Measurements from ENCODE around the gene EYS. TPM values are rescaled to one million over a fixed set of nuclear protein-coding genes. Genes with fewer than 3 reads are reported as not detected.

Gene EYS
- total and polyA plus RNA-seq, 4 donors: 0.08 to 0.63 (median 0.36) TPM

DNA sequence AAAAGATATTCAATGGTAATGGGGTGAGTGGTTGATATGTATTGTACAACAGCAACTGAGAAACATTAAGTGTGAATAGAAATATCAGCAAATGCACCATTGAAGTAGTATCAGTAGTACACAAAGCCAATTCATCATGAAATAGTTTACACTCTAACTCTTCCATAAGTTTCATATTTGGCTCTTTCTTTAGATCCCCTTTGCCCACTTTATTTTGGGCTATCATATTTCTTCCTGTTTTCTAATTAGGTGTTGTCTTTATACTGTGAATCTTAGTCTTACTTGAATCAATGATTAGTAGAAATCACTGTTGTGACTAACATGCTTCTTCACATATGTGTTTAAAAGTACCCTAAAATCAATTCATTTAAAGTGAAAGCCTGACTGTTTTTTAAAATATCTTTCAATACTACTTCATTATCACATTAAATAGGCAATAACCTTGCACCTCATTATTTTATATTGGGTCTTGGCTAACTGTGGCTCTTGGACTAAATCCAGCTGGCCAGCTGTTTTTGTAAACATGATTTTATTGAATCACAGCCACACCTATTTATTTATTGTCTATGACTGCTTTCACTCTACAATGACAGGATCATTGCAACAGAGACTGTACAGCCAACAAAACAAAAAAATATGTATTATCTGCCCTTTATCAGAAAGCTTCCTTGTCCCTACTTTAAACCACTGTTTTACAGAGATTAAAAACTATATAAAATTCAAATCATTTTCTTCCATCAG, 38.9 kb downstream of the EYS start (continued):
- TF ChIP-seq FOXA1 (IDR thresholded peaks at IDR 0.05): no peak
- no peak for TF ChIP-seq SP1 (IDR thresholded peaks at IDR 0.05)
- TF ChIP-seq RXRA (IDR thresholded peaks at IDR 0.05): no peak
- TF ChIP-seq GABPA (IDR thresholded peaks at IDR 0.05 in 1 of 2, conservative IDR thresholded peaks at IDR 0.05 in 1 of 2): no peak
- TF ChIP-seq, protein P1, sequence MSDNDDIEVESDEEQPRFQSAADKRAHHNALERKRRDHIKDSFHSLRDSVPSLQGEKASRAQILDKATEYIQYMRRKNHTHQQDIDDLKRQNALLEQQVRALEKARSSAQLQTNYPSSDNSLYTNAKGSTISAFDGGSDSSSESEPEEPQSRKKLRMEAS (IDR thresholded peaks at IDR 0.05): no peak

DNA sequence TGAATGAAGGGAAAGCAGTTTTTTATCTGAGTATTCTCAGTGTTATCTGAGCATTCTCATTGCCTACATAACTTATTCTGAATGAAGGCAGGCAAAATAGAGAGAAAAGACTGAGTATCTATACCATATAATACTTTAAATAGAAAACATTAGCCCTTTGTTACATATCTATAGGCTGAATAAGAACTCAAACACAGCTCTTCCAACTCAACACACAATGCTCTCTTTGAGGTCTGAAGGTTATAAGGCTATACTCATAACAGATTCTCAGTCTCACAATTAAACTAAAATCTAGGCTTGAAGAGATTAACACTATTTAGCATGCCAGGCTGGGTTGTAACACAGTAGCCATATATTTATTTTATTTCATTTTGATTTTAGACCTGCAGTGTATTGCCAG, 56.9 kb downstream of the EYS start:
- TF ChIP-seq GABPA (IDR thresholded peaks at IDR 0.05 in 1 of 2, conservative IDR thresholded peaks at IDR 0.05 in 1 of 2) (no peak), HNF4G (IDR thresholded peaks at IDR 0.05) (no peak), RXRA (IDR thresholded peaks at IDR 0.05) (no peak)
- Histone ChIP-seq H3K9ac (ENCODE audit: low read depth in 1 of 2, low read length in 2 of 2) (no peak overlapping the region), H3K4me1 (ENCODE audit: control insufficient read depth in 4 of 4, insufficient read depth in 4 of 4, low read length in 3 of 4) (no peaks in the 10 kb centered on the region), H3K36me3 (ENCODE audit: control insufficient read depth in 4 of 4, insufficient read depth in 3 of 4, low read depth in 1 of 4, low read length in 3 of 4) (no peaks in the 10 kb centered on the region), H3K27me3 (ENCODE audit: control insufficient read depth in 4 of 4, insufficient read depth in 4 of 4, low read length in 3 of 4) (no peaks in the 10 kb centered on the region), H3K4me3 (ENCODE audit: low read depth in 1 of 3, low read length in 3 of 3) (no peak overlapping the region), H3K27ac (ENCODE audit: low read depth in 1 of 2, low read length in 2 of 2) (no peak overlapping the region), H3K9me3 (ENCODE audit: control insufficient read depth in 4 of 4, low read length in 3 of 4) (no peaks in the 10 kb centered on the region)
- DNase-seq (ENCODE audit: low spot score): no peak

DNA sequence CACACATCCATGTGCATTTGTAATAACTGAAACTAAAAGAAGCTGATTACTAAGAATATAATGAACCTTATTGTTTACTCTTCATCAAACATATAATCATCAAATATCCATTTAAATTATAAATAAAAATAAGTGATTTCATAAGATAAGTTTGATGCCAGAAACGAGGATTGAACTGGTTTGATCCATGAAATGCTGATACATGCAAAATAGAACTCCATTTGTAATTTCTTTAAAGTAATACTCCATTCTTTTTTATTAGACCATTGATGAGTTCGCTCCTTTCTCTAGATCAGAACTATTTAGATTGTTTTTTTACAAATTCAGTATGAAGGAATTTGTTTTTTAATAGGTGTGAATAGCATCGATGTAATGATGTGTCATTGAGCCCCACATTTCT, 57.6 kb downstream of the EYS start:
- Histone ChIP-seq H3K9me3 (ENCODE audit: control insufficient read depth in 4 of 4, low read length in 3 of 4) (no peaks in the 10 kb centered on the region), H3K27me3 (ENCODE audit: control insufficient read depth in 4 of 4, insufficient read depth in 4 of 4, low read length in 3 of 4) (no peaks in the 10 kb centered on the region), H3K4me1 (ENCODE audit: control insufficient read depth in 4 of 4, insufficient read depth in 4 of 4, low read length in 3 of 4) (no peaks in the 10 kb centered on the region), H3K27ac (ENCODE audit: low read depth in 1 of 2, low read length in 2 of 2) (no peak overlapping the region), H3K36me3 (ENCODE audit: control insufficient read depth in 4 of 4, insufficient read depth in 3 of 4, low read depth in 1 of 4, low read length in 3 of 4) (no peaks in the 10 kb centered on the region), H3K4me3 (ENCODE audit: low read depth in 1 of 3, low read length in 3 of 3) (no peak overlapping the region), H3K9ac (ENCODE audit: low read depth in 1 of 2, low read length in 2 of 2) (no peak overlapping the region)
- TF ChIP-seq NR2F2 (IDR thresholded peaks at IDR 0.05) (no peak), RAD21 (IDR thresholded peaks at IDR 0.05) (no peak), HNF4G (IDR thresholded peaks at IDR 0.05) (no peak), SP1 (IDR thresholded peaks at IDR 0.05) (no peak), YY1 (IDR thresholded peaks at IDR 0.05) (no peak), RXRA (IDR thresholded peaks at IDR 0.05) (no peak), EGR1 (IDR thresholded peaks at IDR 0.05; ENCODE audit: low read depth in 2 of 2) (no peak), TAF1 (conservative IDR thresholded peaks at IDR 0.05) (no peak), GABPA (IDR thresholded peaks at IDR 0.05 in 1 of 2, conservative IDR thresholded peaks at IDR 0.05 in 1 of 2) (no peak), FOXA1 (IDR thresholded peaks at IDR 0.05) (no peak), FOXA2 (IDR thresholded peaks at IDR 0.05) (no peak), JUND (IDR thresholded peaks at IDR 0.05) (no peak), HNF4A (conservative IDR thresholded peaks at IDR 0.05) (no peak)
- TF ChIP-seq, protein P1 (IDR thresholded peaks at IDR 0.05): no peak
- TF ChIP-seq, protein P2, sequence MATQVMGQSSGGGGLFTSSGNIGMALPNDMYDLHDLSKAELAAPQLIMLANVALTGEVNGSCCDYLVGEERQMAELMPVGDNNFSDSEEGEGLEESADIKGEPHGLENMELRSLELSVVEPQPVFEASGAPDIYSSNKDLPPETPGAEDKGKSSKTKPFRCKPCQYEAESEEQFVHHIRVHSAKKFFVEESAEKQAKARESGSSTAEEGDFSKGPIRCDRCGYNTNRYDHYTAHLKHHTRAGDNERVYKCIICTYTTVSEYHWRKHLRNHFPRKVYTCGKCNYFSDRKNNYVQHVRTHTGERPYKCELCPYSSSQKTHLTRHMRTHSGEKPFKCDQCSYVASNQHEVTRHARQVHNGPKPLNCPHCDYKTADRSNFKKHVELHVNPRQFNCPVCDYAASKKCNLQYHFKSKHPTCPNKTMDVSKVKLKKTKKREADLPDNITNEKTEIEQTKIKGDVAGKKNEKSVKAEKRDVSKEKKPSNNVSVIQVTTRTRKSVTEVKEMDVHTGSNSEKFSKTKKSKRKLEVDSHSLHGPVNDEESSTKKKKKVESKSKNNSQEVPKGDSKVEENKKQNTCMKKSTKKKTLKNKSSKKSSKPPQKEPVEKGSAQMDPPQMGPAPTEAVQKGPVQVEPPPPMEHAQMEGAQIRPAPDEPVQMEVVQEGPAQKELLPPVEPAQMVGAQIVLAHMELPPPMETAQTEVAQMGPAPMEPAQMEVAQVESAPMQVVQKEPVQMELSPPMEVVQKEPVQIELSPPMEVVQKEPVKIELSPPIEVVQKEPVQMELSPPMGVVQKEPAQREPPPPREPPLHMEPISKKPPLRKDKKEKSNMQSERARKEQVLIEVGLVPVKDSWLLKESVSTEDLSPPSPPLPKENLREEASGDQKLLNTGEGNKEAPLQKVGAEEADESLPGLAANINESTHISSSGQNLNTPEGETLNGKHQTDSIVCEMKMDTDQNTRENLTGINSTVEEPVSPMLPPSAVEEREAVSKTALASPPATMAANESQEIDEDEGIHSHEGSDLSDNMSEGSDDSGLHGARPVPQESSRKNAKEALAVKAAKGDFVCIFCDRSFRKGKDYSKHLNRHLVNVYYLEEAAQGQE (IDR thresholded peaks at IDR 0.05): no peak
- TF ChIP-seq, protein P3, sequence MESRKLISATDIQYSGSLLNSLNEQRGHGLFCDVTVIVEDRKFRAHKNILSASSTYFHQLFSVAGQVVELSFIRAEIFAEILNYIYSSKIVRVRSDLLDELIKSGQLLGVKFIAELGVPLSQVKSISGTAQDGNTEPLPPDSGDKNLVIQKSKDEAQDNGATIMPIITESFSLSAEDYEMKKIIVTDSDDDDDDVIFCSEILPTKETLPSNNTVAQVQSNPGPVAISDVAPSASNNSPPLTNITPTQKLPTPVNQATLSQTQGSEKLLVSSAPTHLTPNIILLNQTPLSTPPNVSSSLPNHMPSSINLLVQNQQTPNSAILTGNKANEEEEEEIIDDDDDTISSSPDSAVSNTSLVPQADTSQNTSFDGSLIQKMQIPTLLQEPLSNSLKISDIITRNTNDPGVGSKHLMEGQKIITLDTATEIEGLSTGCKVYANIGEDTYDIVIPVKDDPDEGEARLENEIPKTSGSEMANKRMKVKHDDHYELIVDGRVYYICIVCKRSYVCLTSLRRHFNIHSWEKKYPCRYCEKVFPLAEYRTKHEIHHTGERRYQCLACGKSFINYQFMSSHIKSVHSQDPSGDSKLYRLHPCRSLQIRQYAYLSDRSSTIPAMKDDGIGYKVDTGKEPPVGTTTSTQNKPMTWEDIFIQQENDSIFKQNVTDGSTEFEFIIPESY (IDR thresholded peaks at IDR 0.05): no peak
- WGBS: 64% methylated on average over 3 of the region's 3 CpGs
- DNase-seq (ENCODE audit: low spot score): no peak
